Natural killer cell (primary cell): ENCODE measurements around the gene TEX9. TPM values are rescaled to one million over a fixed set of nuclear protein-coding genes. Genes with fewer than 3 reads are reported as not detected.

Experiments used
- ATAC-seq, 3 donors: fragments of 150-1000 bp in 2 of 3; fragments of 200-7000 bp in 1 of 3; cut with Tn5 transposase; 1 replicate in 1 of 3; 2 replicates in 2 of 3; pipeline ENCODE4 v1.10.0; 2021; ENCODE audit warnings: mild to moderate bottlenecking in 2 of 3, moderate library complexity in 2 of 3
- DNase-seq, 2 donors: peaks; one replicate each; pipeline versions ENCODE4 v3.0.0 to v3.0.0-alpha.2; 2013 to 2021; ENCODE audit warnings: mixed read lengths in 1 of 2
- H3K27ac ChIP-seq: one replicate; pipeline ENCODE4 v1.5.1; 2013; ENCODE audit warnings: mild to moderate bottlenecking, low read length
- H3K27me3 ChIP-seq: one replicate; pipeline ENCODE4 v1.6.1; 2013; ENCODE audit warnings: low read length; ENCODE audit not compliant: control insufficient read depth, insufficient read depth
- H3K36me3 ChIP-seq: one replicate; pipeline ENCODE4 v1.6.1; 2013; ENCODE audit warnings: low read length; ENCODE audit not compliant: control insufficient read depth, insufficient read depth
- H3K4me1 ChIP-seq: one replicate; pipeline ENCODE4 v1.6.1; 2013; ENCODE audit warnings: low read length; ENCODE audit not compliant: control insufficient read depth, insufficient read depth
- H3K4me3 ChIP-seq: one replicate; pipeline ENCODE4 v1.5.1; 2013; ENCODE audit warnings: low read length
- H3K9me3 ChIP-seq: one replicate; pipeline ENCODE4 v1.6.1; 2013; ENCODE audit warnings: low read length; ENCODE audit not compliant: control insufficient read depth, insufficient read depth
- H3K27ac Mint-ChIP-seq, 2 donors: one replicate each; pipeline ENCODE4 v1.8.0; 2022; ENCODE audit warnings: mild to moderate bottlenecking in 2 of 2, mixed read lengths in 2 of 2, moderate library complexity in 1 of 2
- H3K27me3 Mint-ChIP-seq, 2 donors: one replicate each; pipeline ENCODE4 v1.8.0; 2022; ENCODE audit warnings: low read depth in 2 of 2, mixed read lengths in 2 of 2
- H3K36me3 Mint-ChIP-seq: one replicate; pipeline ENCODE4 v1.8.0; 2022; ENCODE audit warnings: mixed read lengths
- H3K4me1 Mint-ChIP-seq, 2 donors: one replicate each; pipeline ENCODE4 v1.8.0; 2022; ENCODE audit warnings: mixed read lengths in 2 of 2
- H3K4me3 Mint-ChIP-seq: one replicate; pipeline ENCODE4 v1.8.0; 2022; ENCODE audit warnings: mild to moderate bottlenecking, moderate library complexity, mixed read lengths
- H3K9me3 Mint-ChIP-seq, 2 donors: one replicate each; pipeline ENCODE4 v1.8.0; 2022; ENCODE audit warnings: mixed read lengths in 2 of 2
- CTCF ChIP-seq: fragments of 200-600 bp; IDR thresholded peaks from one replicate; pipeline ENCODE4 v1.8.0; 2022; ENCODE audit warnings: antibody characterized with exemption
- WGBS: methylation state at CpG from one replicate; pipeline ENCODE4 v1.1.7; 2013; ENCODE audit warnings: missing lambda C conversion rate; ENCODE audit not compliant: insufficient coverage; 5-methylcytosine and 5-hydroxymethylcytosine counted together
- intact Hi-C: fragments of 100-400 bp; cut with micrococcal nuclease; formaldehyde crosslinking; loops from one replicate; pipeline ENCODE4 v1.14.2; 2022
- total RNA-seq, 4 donors: library from RNA; stranded (reverse); fragments of 120-200 nt in 1 of 4; gene quantifications; one replicate each; pipeline versions ENCODE4 v1.2.3 to v1.2.4, GENCODE V29; 2013 to 2022

The TEX9 gene
- total RNA-seq, 3 donors from 2014 or later (not counting 1 experiment from before 2014, with no cell fraction given): 0.54 to 1.1 (median 1.1) TPM

GRCh38 chr15:56343879-56344278 lies 21.3 kb upstream of the TEX9 start:
- Histone ChIP-seq H3K4me1 (no peaks in the 10 kb centered on the region), H3K27me3 (no peaks in the 10 kb centered on the region), H3K4me3 (no peak overlapping the region), H3K36me3 (no peaks in the 10 kb centered on the region), H3K9me3 (no peaks in the 10 kb centered on the region), H3K27ac (no peak overlapping the region)
- Mint-ChIP-seq H3K4me1 (no peaks in the 10 kb centered on the region), H3K9me3 (no peaks in the 10 kb centered on the region), H3K4me3 (no peak overlapping the region), H3K27me3 (peaks cover 7 to 27% of the 10 kb centered on the region in 2 donors), H3K27ac (no peak overlapping the region), H3K36me3 (no peaks in the 10 kb centered on the region)
- intact Hi-C loops: no loop called here
- DNase-seq (no peak), ATAC-seq (no peak)
- WGBS: 86% methylated on average over 1 of the region's 2 CpGs
- TF ChIP-seq CTCF: no peak

- Mint-ChIP-seq H3K4me3 (no peak overlapping the region), H3K4me1 (no peaks in the 10 kb centered on the region), H3K27me3 (peaks cover 7 to 32% of the 10 kb centered on the region in 2 donors), H3K36me3 (no peaks in the 10 kb centered on the region), H3K27ac (no peak overlapping the region), H3K9me3 (no peaks in the 10 kb centered on the region)
- WGBS: 59% methylated on average over 2 of the region's 2 CpGs
- Histone ChIP-seq H3K27ac (no peak overlapping the region), H3K4me1 (no peaks in the 10 kb centered on the region), H3K36me3 (no peaks in the 10 kb centered on the region), H3K27me3 (no peaks in the 10 kb centered on the region), H3K4me3 (no peak overlapping the region), H3K9me3 (no peaks in the 10 kb centered on the region)
- DNase-seq: no peak
- TF ChIP-seq CTCF: no peak
- no peak for ATAC-seq
- intact Hi-C loops: no loop called here
Observed at GRCh38 chr15:56344336-56344735, 20.9 kb upstream of the TEX9 start.

- Histone ChIP-seq H3K9me3 (no peaks in the 10 kb centered on the region), H3K27ac (no peak overlapping the region), H3K4me3 (no peak overlapping the region), H3K36me3 (no peaks in the 10 kb centered on the region), H3K27me3 (no peaks in the 10 kb centered on the region), H3K4me1 (no peaks in the 10 kb centered on the region)
- Mint-ChIP-seq H3K9me3 (no peaks in the 10 kb centered on the region), H3K4me3 (no peak overlapping the region), H3K27ac (no peak overlapping the region), H3K4me1 (no peaks in the 10 kb centered on the region), H3K36me3 (no peaks in the 10 kb centered on the region), H3K27me3 (peaks cover 4 to 35% of the 10 kb centered on the region in 2 donors)
- ATAC-seq: no peak
- TF ChIP-seq CTCF: no peak
- no peak for DNase-seq
- intact Hi-C loops: no loop called here
- 71% methylated on average over 2 of the region's 3 CpGs for WGBS
Observed at GRCh38 chr15:56346414-56346813, 18.8 kb upstream of the TEX9 start.

GRCh38 chr15:56349554-56349953 lies 15.7 kb upstream of the TEX9 start:
- intact Hi-C loops: no loop called here
- Histone ChIP-seq H3K9me3 (no peaks in the 10 kb centered on the region), H3K4me1 (no peaks in the 10 kb centered on the region), H3K36me3 (no peaks in the 10 kb centered on the region), H3K27ac (no peak overlapping the region), H3K4me3 (no peak overlapping the region), H3K27me3 (no peaks in the 10 kb centered on the region)
- Mint-ChIP-seq H3K36me3 (no peaks in the 10 kb centered on the region), H3K9me3 (no peaks in the 10 kb centered on the region), H3K4me3 (no peak overlapping the region), H3K4me1 (no peaks in the 10 kb centered on the region), H3K27me3 (peaks cover 2 to 21% of the 10 kb centered on the region in 2 donors), H3K27ac (no peak overlapping the region)
- 97% methylated on average over 5 of the region's 6 CpGs for WGBS
- no peak for DNase-seq
- no peak for ATAC-seq
- TF ChIP-seq CTCF: no peak
